HG03575 (cell line): ENCODE data around the gene ACOT7.
"Not testable (repeated sequence)": the region's sequence is repeated elsewhere in the genome, so short reads cannot be mapped to it uniquely, and the experiment has no call there.

Source experiments
- ATAC-seq: cut with Tn5 transposase; IDR thresholded peaks from one replicate; pipeline ENCODE4 v1.9.1; 2021; ENCODE audit not compliant: unreplicated experiment, insufficient number of reproducible peaks, low FRiP score; ENCODE audit errors: extremely low read depth

The ACOT7 gene

GRCh38 chr1:6329396-6329795 lies 64.2 kb downstream of the ACOT7 start:
- no peak for ATAC-seq

- ATAC-seq: no peak
Measured at GRCh38 chr1:6328696-6329095, 64.9 kb downstream of the ACOT7 start.

GRCh38 chr1:6328091-6328490 lies 65.5 kb downstream of the ACOT7 start:
- no peak for ATAC-seq

GRCh38 chr1:6325482-6325881 lies 68.1 kb downstream of the ACOT7 start:
- no peak for ATAC-seq

GRCh38 chr1:6322161-6322560 lies 71.4 kb downstream of the ACOT7 start:
- no peak for ATAC-seq

- no peak for ATAC-seq
Measured at GRCh38 chr1:6321205-6321604, 72.4 kb downstream of the ACOT7 start.

- ATAC-seq: no peak
Measured at GRCh38 chr1:6317098-6317760, 76.3 kb downstream of the ACOT7 start.

- no peak for ATAC-seq
Measured at GRCh38 chr1:6316240-6317097, 77.1 kb downstream of the ACOT7 start.

- ATAC-seq: no peak
Measured at GRCh38 chr1:6314503-6314902, 79.1 kb downstream of the ACOT7 start.

GRCh38 chr1:6313393-6314200 lies 80.0 kb downstream of the ACOT7 start:
- no peak for ATAC-seq

- ATAC-seq: no peak
Measured at GRCh38 chr1:6310116-6310848, 83.3 kb downstream of the ACOT7 start.

- ATAC-seq: no peak
Measured at GRCh38 chr1:6309564-6309963, 84.0 kb downstream of the ACOT7 start.

GRCh38 chr1:6308449-6308848 lies 85.1 kb downstream of the ACOT7 start:
- ATAC-seq: no peak

GRCh38 chr1:6307682-6308081 lies 85.9 kb downstream of the ACOT7 start:
- ATAC-seq: not testable (repeated sequence)

GRCh38 chr1:6307099-6307498 lies 86.5 kb downstream of the ACOT7 start:
- no peak for ATAC-seq

GRCh38 chr1:6303397-6304012 lies 90.1 kb downstream of the ACOT7 start:
- no peak for ATAC-seq

- ATAC-seq: no peak
Measured at GRCh38 chr1:6302568-6302967, 91.0 kb downstream of the ACOT7 start.

GRCh38 chr1:6301526-6301925 lies 92.0 kb downstream of the ACOT7 start:
- no peak for ATAC-seq
